Ureter (tissue), 1 donor: ENCODE measurements around the gene GLG1. TPM values are rescaled to one million over a fixed set of nuclear protein-coding genes. Genes with fewer than 3 reads are reported as not detected.
"Not testable (repeated sequence)": the region's sequence is repeated elsewhere in the genome, so short reads cannot be mapped to it uniquely, and the experiment has no call there.

Experiments used
- DNase-seq: peaks from one replicate; pipeline ENCODE4 v3.0.0-alpha.2; 2020; ENCODE audit warnings: low spot score
- total RNA-seq: library from RNA; stranded (reverse); gene quantifications from one replicate; pipeline ENCODE4 v1.2.4, GENCODE V29; 2023
- donor health status: DM: yes; HTN: yes; CAD: no.

Gene GLG1
- total RNA-seq, 1 donor from 2014 or later, result 121 TPM

- peak; percentile 25 for DNase-seq
Measured at GRCh38 chr16:74409185-74409981, 197.5 kb downstream of the GLG1 start.

GRCh38 chr16:74407362-74407705 is 199.6 kb downstream of the GLG1 start:
- peak; percentile 46 for DNase-seq

DNA sequence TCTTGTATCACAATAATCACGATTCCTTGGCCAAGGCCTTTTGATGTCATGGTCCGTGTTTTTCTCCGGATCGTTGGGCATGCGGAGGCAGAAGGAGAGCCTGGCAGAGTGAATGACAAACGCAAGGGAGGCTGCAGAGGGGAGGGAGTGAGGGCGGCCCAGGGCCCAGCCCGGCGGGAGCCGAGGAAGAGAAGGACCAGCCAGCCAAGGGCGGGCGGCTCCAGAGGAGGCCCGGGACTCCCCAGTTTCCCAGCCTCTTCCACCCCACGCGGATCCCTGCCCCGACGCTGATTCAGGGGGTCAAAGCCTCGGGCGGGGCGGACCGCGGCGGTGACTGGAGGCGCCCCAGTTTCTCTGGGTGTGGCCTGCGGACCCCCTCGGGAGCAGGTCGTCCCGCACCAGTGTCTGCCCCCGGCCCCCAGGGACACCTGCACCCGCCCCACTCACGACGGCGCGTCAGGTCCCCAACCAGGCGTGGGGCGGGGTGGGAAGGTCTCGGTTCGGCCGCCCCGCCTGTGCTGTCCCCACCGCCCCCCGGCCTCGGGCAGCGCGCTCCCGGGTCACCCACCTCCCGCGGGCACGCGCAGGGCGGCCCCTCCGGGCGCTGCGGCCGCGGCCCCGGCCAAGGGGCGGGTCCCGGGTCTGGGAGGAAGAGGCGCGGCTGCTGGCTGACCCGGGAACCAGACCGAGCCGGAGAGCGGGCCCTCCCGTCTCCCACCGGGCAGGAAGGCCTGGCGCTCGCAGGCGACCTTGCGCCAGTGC is 200.1 kb downstream of the GLG1 start:
- DNase-seq, result peak; percentile 47

DNA sequence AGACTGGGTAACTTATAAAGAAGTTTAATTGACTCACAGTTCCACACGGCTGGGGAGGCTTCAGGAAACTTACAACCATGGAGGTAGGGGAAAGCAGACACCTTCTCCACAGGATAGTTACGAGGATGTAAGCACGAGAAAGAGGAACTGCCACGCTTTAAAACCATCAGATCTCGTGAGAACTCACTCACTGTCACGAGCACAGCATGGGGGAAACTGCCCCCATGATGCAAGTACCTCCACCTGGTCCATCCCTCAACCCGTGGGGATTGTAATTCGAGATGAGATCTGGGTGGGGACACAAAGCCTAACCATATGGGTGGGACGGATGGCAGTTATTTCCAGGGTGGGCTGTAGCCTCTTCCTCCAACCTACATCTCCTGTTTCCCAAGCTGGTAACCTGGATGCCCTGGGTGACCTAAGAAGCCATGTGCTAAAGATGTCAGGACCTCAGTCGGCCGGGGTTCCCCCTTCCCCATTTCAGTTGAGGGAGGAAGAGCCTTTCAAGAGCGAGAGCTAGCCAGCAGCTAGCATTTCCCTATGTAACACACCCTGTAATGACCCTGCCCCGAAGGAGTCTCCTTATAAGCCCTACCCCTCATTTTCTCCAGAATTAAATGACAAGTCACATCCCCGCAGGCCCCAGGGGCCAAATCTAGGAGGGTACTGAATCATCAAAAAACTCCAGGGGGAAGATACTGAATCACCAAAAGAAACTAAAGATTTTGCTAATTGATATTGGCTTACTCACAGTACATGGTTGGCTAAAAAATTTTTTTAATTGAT is 202.6 kb downstream of the GLG1 start:
- DNase-seq, result not testable (repeated sequence)

GRCh38 chr16:74400238-74400637 is 206.7 kb downstream of the GLG1 start:
- not testable (repeated sequence) for DNase-seq

GRCh38 chr16:74398212-74398895 is 208.6 kb downstream of the GLG1 start:
- not testable (repeated sequence) for DNase-seq

Other genes with a start within 250 kb of the GLG1 start
- gene NPIPB15, start 230.8 kb downstream of the GLG1 start, total RNA-seq, result 8.9 TPM
- gene CLEC18B, start 185.6 kb downstream of the GLG1 start, total RNA-seq, result 2.4 TPM
- gene RFWD3, start 59.8 kb upstream of the GLG1 start, total RNA-seq, result 29.7 TPM
- 26.6 TPM for gene MLKL, start 93.7 kb upstream of the GLG1 start, total RNA-seq
- 9.8 TPM for gene FA2H, start 167.7 kb upstream of the GLG1 start, total RNA-seq